ENCODE measurements around the gene SYCP3.

DNA sequence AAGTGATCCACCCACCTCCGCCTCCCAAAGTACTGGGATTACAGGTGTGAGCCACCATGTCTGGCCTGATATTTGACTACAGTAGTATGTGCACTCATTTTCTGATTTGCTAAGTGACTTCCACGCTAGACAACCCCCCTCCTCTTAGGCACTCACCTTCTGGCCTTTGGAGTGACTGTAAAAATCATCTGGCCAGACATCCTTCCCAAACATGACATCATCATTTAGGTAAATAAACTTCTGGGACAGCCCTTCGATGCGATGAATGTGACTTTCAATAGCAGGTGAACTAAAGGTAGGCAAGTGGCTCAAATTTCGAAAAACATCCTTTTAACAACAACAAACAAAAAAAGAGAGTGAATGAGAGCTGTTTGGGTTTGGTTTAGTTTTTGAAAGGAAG is 30.6 kb upstream of the SYCP3 start:
- TF ChIP-seq CTCF (IDR thresholded peaks at IDR 0.05; ENCODE audit: poor library complexity) (no peak), EZH2phosphoT487 (IDR thresholded peaks at IDR 0.05; ENCODE audit: low read depth, severe bottlenecking, unreplicated experiment) (no peak), EZH2 (IDR thresholded peaks at IDR 0.05; ENCODE audit: borderline replicate concordance) (no peak)

All from hepatocyte (in vitro differentiated cells).